HepG2 (cell line): ENCODE results near the gene PET100.

Experiments
- ARID5B ChIP-seq: IDR thresholded peaks from 2 replicates; pipeline ENCODE4 v1.4.0; 2020; ENCODE audit warnings: mild to moderate bottlenecking, missing genetic modification reagents
- MTA3 ChIP-seq: sonication (generic); formaldehyde crosslinking; IDR thresholded peaks from 2 replicates; pipeline ENCODE4 v1.4.0; 2020; ENCODE audit warnings: missing genetic modification reagents
- ZNF589 ChIP-seq: sonication (generic); formaldehyde crosslinking; conservative IDR thresholded peaks from 2 replicates; pipeline ENCODE4 v1.8.0; 2022; ENCODE audit warnings: mild to moderate bottlenecking, moderate library complexity, missing genetic modification reagents

GRCh38 chr19:7641290-7642276 is 12.0 kb downstream of the PET100 start:
- no peak for TF ChIP-seq ZNF589 (CRISPR knock-in tag)
- TF ChIP-seq MTA3 (CRISPR knock-in tag) = no peak
- no peak for TF ChIP-seq ARID5B (CRISPR knock-in tag)
